HG03457 (cell line): ENCODE results near the gene AJUBA.
A peak's percentile ranks its signal among the peaks of the same experiment; 100 is the strongest.
"Not testable (repeated sequence)": the region's sequence is repeated elsewhere in the genome, so short reads cannot be mapped to it uniquely, and the experiment has no call there.

Experiments
- ATAC-seq: cut with Tn5 transposase; IDR thresholded peaks from one replicate; pipeline ENCODE4 v1.9.1; 2021; ENCODE audit warnings: moderate number of reproducible peaks; ENCODE audit not compliant: unreplicated experiment

Gene AJUBA

GRCh38 chr14:22952418-22952817 is 29.9 kb downstream of the AJUBA start:
- ATAC-seq, result no peak

GRCh38 chr14:22951795-22952194 is 30.6 kb downstream of the AJUBA start:
- ATAC-seq, result not testable (repeated sequence)

GRCh38 chr14:22945642-22946041 is 36.7 kb downstream of the AJUBA start:
- no peak for ATAC-seq

GRCh38 chr14:22939684-22940083 is 42.7 kb downstream of the AJUBA start:
- ATAC-seq, result no peak

GRCh38 chr14:22935156-22935555 is 47.2 kb downstream of the AJUBA start:
- no peak for ATAC-seq

- ATAC-seq, result no peak
Measured at GRCh38 chr14:22932146-22932545, 50.2 kb downstream of the AJUBA start.

GRCh38 chr14:22929961-22930364 is 52.4 kb downstream of the AJUBA start:
- ATAC-seq, result no peak

- ATAC-seq, result peak; percentile 75
Measured at GRCh38 chr14:22929104-22929960, 53.0 kb downstream of the AJUBA start, which contains the start of gene PRMT5. PRMT5 (minus strand) TSS chr14:22929376; CDS start chr14:22929361, 15 bp downstream.

GRCh38 chr14:22928237-22929103 is 53.9 kb downstream of the AJUBA start:
- no peak for ATAC-seq

GRCh38 chr14:22926316-22926715 is 56.0 kb downstream of the AJUBA start:
- ATAC-seq, result no peak

GRCh38 chr14:22925513-22925912 is 56.8 kb downstream of the AJUBA start:
- ATAC-seq, result no peak

- no peak for ATAC-seq
Measured at GRCh38 chr14:22923746-22924145, 58.6 kb downstream of the AJUBA start.

- ATAC-seq, result no peak
Measured at GRCh38 chr14:22922294-22922693, 60.1 kb downstream of the AJUBA start.
